Measurements from ENCODE around the gene ZNF396.

Gene ZNF396

GRCh38 chr18:35376742-35377695 is at the start of gene ZNF396:
Gene ZNF396, minus strand, starts transcription at chr18:35377337. Its CDS starts 3,045 bp downstream, at chr18:35374292.
- DNase-seq: peak; percentile 74 to 80

DNA sequence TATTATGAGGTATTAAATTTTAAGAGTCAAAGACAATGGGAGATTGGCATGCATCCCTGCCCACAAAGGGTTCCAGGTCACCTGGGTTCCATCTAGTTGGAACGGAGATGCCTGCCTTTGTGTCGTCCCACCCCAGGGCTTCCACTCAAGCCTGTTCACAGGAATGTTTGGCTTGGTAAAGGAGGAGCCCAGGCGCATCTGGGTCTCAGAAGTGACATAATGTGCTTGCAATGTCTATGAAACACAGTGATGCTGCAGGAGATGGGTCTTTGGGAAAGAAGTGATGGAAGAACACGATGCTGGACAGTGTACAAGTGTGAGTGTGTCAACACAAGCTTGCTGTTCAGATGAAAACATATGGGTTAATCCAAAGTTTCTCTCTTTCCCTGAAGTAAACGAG is 49.6 kb upstream of the ZNF396 start:
- DNase-seq: no peak

GRCh38 chr18:35424356-35424755 is 47.2 kb upstream of the ZNF396 start:
- no peak for DNase-seq

- no peak for DNase-seq
Observed at GRCh38 chr18:35422237-35422636, 45.1 kb upstream of the ZNF396 start.

- DNase-seq: no peak
Observed at GRCh38 chr18:35418610-35419009, 41.5 kb upstream of the ZNF396 start.

DNA sequence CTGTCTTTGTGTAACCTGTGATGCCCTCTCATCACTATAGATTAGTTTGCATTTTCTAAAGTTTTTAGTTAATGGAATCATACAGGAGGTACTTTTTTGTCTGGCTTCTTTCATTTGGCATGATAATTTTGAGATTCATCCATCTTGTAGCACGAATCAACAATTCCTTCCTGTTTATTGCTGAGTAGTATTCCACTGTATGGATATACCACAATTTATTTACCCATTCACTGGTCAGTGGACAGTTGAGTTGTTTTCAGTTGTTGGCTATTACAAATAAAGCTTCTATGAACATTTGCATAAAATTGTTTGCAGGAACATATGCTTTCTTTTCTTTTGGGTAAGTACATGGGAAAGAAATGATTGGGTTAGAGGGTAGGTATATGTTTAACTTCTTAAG is 40.1 kb upstream of the ZNF396 start:
- no peak for DNase-seq

- no peak for DNase-seq
Observed at GRCh38 chr18:35415511-35416073, 38.5 kb upstream of the ZNF396 start.

DNA sequence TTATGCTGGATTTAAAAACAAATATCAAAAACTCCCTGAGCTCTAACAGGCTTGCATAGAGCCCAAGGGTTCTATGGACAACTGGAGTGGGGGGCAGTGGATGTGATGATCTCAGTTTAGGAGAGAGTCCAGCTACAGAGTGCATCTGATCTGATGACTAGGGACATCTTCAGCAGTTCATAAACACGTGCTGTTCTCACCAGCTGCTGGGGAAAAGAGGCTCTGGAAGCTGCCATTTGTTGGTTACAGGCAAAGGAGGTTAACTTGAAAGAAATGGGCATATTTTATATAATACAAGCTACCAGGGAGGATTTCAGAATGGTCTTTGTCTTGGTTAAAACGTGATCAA is 36.0 kb upstream of the ZNF396 start:
- DNase-seq: no peak

GRCh38 chr18:35411625-35412351 is 34.7 kb upstream of the ZNF396 start:
- no peak for DNase-seq

DNA sequence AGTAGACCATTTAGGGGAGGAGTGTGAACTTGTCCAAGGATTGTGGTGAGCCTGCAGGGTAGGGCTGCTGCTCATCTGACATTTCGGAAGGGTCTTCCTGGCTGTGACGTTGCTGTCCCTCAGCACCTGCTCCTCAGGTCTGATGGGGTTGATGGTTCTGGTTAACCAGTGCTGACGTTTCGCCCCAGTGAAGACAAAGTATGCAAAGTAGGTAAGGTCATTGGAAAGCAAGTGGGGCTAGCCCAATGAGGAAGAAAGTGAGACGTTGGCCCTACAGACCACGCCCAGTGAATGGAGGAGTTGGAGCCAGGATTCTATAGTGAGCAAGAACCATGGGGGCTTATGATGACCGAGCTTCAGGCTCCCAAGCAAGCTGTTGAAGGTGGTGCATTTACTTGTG is 33.4 kb upstream of the ZNF396 start:
- DNase-seq: no peak

- no peak for DNase-seq
Observed at GRCh38 chr18:35409911-35410310, 32.8 kb upstream of the ZNF396 start.

DNA sequence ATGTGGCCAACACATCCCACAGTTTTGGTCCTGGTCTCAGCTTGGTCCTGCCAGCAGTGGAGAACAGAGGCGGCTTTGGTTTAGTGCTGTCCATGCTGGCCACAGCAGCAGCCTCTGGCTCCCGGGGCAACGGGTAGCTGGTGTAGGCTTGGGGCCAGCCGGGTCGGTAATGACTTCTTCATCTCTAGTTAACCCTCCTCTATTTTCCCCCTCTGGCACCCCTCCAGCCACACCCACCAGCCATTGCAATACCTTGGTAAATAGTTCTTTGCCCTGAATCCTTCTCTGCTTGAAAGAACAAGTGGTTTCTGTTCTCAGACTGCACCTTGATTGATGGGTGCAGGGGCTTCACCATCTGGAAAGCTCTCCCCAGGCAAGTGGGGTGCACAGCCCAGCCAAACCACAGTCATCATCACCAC is 31.7 kb upstream of the ZNF396 start:
- DNase-seq: no peak

DNA sequence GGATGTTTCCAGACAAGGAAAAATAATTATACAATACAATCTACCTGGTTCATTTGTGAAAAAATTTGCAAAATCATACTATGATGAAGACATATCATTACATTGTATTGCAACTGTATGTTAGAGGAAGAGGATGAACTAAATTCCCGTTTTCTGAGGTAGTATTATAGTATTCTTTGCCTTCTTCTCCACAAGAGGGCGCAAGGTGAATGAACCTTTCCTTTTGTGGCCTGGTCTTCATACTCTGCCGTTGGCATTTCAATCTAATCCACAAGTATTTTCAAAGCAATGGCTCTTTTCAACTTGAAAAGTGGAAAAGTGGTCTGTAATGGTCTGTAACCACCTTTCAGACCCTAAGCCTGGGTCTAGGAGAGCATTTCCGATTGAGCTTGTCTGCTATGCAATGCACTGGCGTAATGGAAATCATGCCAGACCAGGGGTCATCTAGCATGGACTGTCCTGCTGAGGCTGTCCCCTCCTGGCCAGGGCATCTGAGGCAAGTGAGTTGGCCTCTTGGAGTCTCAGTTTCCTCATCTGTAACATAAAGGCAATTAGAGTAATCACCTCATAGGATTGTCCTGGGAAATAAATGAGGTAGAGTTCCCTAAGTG is 30.8 kb upstream of the ZNF396 start:
- peak; percentile 11 to 50 for DNase-seq

DNA sequence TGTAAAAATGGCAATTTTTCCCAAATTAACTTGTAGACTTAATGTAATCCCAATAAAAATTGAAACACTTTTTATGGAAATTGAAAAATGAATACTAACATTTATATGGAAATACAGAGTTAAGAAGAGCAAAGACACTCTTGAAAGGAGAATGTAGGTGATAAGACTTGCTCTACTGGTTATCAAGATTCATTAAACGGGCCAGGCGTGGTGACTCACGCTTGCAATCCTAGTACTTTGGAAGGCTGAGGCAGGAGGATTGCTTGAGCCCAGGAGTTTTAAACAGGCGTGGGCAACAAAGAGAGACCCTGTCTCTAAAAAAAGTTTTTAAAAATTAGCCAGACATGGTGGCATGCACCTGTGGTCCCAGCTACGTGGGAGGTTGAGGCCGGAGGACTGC is 29.5 kb upstream of the ZNF396 start:
- no peak for DNase-seq

DNA sequence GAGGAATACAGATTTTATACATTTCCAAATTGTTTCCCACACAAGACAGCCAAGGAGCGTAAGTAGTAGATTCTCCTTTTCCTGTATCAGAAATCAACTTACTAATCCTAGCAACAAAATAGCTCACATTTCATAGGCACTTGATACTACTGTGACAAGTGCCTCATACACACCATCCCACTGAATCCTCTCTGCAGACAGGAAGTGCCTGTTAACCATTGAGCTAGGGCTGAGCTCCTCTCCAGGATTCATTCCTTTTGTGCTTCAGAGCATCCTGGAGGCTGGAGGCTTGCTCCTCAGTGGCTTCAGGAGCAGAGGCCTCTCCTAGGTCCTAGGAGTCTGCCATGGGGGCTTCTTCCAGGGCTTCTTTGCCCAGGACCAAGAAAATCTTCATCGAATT is 20.8 kb upstream of the ZNF396 start:
- no peak for DNase-seq

DNA sequence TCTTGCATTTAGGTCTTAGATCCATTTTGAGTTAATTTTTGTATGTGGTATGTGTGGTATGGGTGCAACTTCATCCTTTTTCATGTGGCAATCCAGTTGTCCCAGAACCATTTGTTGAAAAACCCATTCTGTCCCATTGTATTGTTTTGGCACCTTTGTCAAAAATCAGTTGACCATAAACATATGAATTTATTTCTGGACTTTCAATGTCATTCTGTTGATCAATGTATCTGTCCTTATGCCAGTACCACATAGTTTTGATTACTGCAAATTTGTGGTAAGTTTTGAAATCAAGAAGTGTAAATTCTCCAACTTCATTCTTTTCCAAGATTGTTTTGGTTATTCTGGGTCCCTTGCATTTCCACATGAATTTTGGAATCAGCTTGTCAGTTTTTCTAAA is 16.6 kb upstream of the ZNF396 start:
- DNase-seq: no peak

DNA sequence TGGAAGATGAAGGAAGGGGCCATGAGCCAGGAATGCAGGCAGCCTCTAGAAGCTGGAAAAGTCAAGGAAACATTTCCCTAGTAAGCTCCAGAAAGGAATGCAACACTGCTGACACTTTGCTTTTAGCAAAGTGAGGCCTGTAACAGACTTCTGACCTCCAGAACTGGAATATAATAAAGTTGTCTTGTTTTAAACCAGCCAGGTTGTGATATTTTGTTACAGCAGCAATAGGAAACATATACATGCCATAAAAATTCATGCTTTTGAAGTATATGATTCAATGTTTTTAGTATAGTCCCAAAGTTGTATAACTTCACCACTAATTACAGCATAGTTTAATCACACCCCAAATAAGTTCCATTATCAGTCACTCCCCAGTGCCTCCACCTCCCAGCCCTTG is 15.2 kb upstream of the ZNF396 start:
- DNase-seq: no peak

DNA sequence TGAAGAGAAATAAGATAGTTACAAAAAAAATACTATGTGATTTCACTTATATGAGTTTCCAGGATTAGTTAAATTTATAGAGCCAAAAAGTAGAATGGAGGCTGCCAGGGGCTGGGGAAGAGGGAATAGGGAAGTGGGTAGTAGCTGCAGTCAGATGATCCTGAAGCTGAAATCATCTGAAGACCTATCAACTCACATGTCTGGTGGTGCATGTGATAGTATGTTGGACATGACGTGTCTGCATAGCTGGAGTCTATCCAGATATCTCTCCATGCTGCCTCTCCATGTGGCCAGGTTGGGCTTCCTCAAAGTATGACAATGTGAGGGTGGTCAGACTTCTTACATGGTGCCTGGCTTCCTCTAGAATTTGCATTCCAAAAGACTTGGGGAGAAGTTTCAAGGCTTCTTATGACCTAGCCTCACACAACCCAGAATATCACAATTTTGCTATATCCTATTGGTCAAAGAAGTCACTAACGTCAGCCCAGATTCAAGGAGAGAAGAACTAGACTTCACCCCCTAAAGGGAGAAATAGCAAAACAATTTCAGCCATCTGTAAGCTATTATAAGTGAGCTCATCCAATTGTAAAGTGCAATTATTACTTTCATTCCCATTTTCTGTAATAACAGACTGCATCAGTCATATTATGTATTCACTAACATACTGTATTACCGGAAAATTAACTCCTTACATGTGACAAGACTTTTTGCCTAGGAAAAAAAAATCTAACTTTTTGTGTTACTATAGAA is 14.0 kb upstream of the ZNF396 start:
- DNase-seq: no peak

DNA sequence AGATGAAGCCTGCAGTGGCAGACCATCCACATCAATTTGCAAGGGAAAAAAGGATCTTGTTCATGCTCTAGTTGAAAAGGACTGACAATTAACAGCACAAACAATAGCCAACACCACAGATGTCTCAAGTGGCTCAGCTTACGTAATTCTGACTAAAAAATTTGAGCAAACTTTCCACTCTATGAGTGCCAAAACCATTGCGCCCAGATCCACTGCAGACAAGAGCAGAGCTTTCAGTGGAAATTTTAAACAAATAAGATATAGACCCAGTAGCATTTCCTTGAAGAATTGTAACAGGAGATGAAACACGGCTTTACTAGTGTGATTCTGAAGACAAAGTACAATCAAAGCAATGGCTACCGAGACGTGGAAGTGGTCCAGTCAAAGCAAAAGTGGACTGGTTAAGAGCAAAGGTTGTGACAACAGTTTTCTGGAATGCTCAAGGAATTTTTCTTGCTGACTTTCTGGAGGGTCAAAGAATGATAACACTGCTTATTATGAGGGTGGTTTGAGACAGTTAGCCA is 12.0 kb upstream of the ZNF396 start:
- DNase-seq: no peak

- no peak for DNase-seq
Observed at GRCh38 chr18:35387152-35387571, 10.0 kb upstream of the ZNF396 start.

GRCh38 chr18:35386600-35387100 is 9.5 kb upstream of the ZNF396 start:
- peak; percentile 54 to 58 for DNase-seq

DNA sequence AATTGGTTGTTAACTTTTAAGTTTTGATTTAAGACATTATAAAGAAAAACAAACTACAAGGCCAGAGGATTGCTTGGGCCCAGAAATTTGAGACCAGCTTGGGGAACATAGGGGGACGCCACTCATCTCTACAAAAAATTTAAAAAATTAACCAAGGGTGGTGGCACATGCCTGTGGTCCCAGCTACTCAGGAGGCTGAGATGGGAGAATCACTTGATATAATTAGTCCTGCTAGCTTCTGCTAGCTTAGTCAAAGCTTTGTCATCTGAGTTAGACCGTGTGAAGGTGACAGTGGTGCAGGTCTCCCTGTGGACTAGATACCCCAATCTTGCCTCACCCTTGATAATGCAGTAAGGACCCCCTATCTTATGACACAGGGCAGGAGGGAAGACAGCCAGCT is 6.0 kb upstream of the ZNF396 start:
- DNase-seq: no peak

All from stimulated activated CD4-positive, alpha-beta T cell treated with anti-CD3 and anti-CD28 coated beads, Interleukin-2, amount 100 ng/mL, for 24 hours (primary cell).